ENCODE data around the gene ENOX1. TPM values are rescaled to one million over a fixed set of nuclear protein-coding genes. Genes with fewer than 3 reads are reported as not detected.

The ENOX1 gene
- total RNA-seq, 1 donor from 2014 or later: 1.1 TPM

GRCh38 chr13:43389983-43390382, 396.8 kb downstream of the ENOX1 start:
- Mint-ChIP-seq H3K36me3 (no peaks in the 10 kb centered on the region), H3K27me3 (ENCODE audit: insufficient read depth, low read depth) (no peaks in the 10 kb centered on the region), H3K4me1 (no peaks in the 10 kb centered on the region), H3K9me3 (no peaks in the 10 kb centered on the region), H3K27ac (no peak overlapping the region), H3K4me3 (no peak overlapping the region)
- Histone ChIP-seq H3K4me2 (no peak overlapping the region), H3K9ac (no peak overlapping the region), H3K79me2 (ENCODE audit: low read depth) (no peaks in the 10 kb centered on the region), H3K27ac (no peak overlapping the region), H2AFZ (replicated peaks) (no peak overlapping the region), H3F3A (ENCODE audit: low read depth) (no peaks in the 10 kb centered on the region), H3K36me3 (no peaks in the 10 kb centered on the region), H3K27me3 (no peaks in the 10 kb centered on the region), H4K20me1 (ENCODE audit: low read depth) (no peaks in the 10 kb centered on the region), H3K4me1 (no peaks in the 10 kb centered on the region), H3K4me3 (no peak overlapping the region), H3K9me3 (ENCODE audit: low read depth) (no peaks in the 10 kb centered on the region)
- no peak for TF ChIP-seq CTCF (IDR thresholded peaks at IDR 0.05)
- TF ChIP-seq EZH2phosphoT487 (IDR thresholded peaks at IDR 0.05): no peak
- TF ChIP-seq EZH2 (IDR thresholded peaks at IDR 0.05): no peak
- DNase-seq (ENCODE audit: low spot score): no peak

GRCh38 chr13:43389573-43389972, 397.2 kb downstream of the ENOX1 start:
- no peaks in the 10 kb centered on the region for H3K36me3 ChIP-seq
- Mint-ChIP-seq H3K9me3 (no peaks in the 10 kb centered on the region), H3K27ac (no peak overlapping the region), H3K4me3 (no peak overlapping the region), H3K36me3 (no peaks in the 10 kb centered on the region), H3K4me1 (no peaks in the 10 kb centered on the region), H3K27me3 (ENCODE audit: insufficient read depth, low read depth) (no peaks in the 10 kb centered on the region)
- H3K79me2 ChIP-seq (ENCODE audit: low read depth): no peaks in the 10 kb centered on the region
- no peaks in the 10 kb centered on the region for H3K9me3 ChIP-seq (ENCODE audit: low read depth)
- no peaks in the 10 kb centered on the region for H4K20me1 ChIP-seq (ENCODE audit: low read depth)
- TF ChIP-seq EZH2phosphoT487 (IDR thresholded peaks at IDR 0.05) (no peak), CTCF (IDR thresholded peaks at IDR 0.05) (no peak), EZH2 (IDR thresholded peaks at IDR 0.05) (no peak)
- H3F3A ChIP-seq (ENCODE audit: low read depth): no peaks in the 10 kb centered on the region
- H3K4me3 ChIP-seq: no peak overlapping the region
- no peak overlapping the region for H3K27ac ChIP-seq
- H3K27me3 ChIP-seq: no peaks in the 10 kb centered on the region
- no peak overlapping the region for H2AFZ ChIP-seq (replicated peaks)
- H3K4me1 ChIP-seq: peaks cover 1% of the 10 kb centered on the region
- no peak overlapping the region for H3K4me2 ChIP-seq
- H3K9ac ChIP-seq: no peak overlapping the region
- DNase-seq (ENCODE audit: low spot score): no peak

- H3K27me3 ChIP-seq: no peaks in the 10 kb centered on the region
- H3K4me1 ChIP-seq: peaks cover 12% of the 10 kb centered on the region
- no peaks in the 10 kb centered on the region for H4K20me1 ChIP-seq (ENCODE audit: low read depth)
- no peak overlapping the region for H3K4me3 ChIP-seq
- no peak overlapping the region for H3K9ac ChIP-seq
- no peak overlapping the region for H3K27ac Mint-ChIP-seq
- H3K4me1 Mint-ChIP-seq: peaks cover 7% of the 10 kb centered on the region
- no peaks in the 10 kb centered on the region for H3K36me3 Mint-ChIP-seq
- H3K36me3 ChIP-seq: no peaks in the 10 kb centered on the region
- H3K4me3 Mint-ChIP-seq: no peak overlapping the region
- TF ChIP-seq CTCF (IDR thresholded peaks at IDR 0.05): no peak
- no peak for TF ChIP-seq EZH2 (IDR thresholded peaks at IDR 0.05)
- TF ChIP-seq EZH2phosphoT487 (IDR thresholded peaks at IDR 0.05): no peak
- no peaks in the 10 kb centered on the region for H3K9me3 ChIP-seq (ENCODE audit: low read depth)
- DNase-seq (ENCODE audit: low spot score): no peak
- no peak overlapping the region for H3K4me2 ChIP-seq
- H3K9me3 Mint-ChIP-seq: no peaks in the 10 kb centered on the region
- H2AFZ ChIP-seq (replicated peaks): no peak overlapping the region
- no peaks in the 10 kb centered on the region for H3K27me3 Mint-ChIP-seq (ENCODE audit: insufficient read depth, low read depth)
- H3F3A ChIP-seq (ENCODE audit: low read depth): no peaks in the 10 kb centered on the region
- H3K79me2 ChIP-seq (ENCODE audit: low read depth): no peaks in the 10 kb centered on the region
- H3K27ac ChIP-seq: no peak overlapping the region
Observed at GRCh38 chr13:43388282-43389034, 398.3 kb downstream of the ENOX1 start.
